Melanocyte of skin (primary cell): Measurements from ENCODE around the gene FAM153A. TPM values are rescaled to one million over a fixed set of nuclear protein-coding genes. Genes with fewer than 3 reads are reported as not detected.

Source experiments
- total RNA-seq, 2 donors: library from RNA; depleted of rRNA; stranded (reverse); fragments of >200 nt; gene quantifications; 2 replicates each; pipeline ENCODE4 v1.2.3, GENCODE V29; 2012

The FAM153A gene
- not detected for total RNA-seq

GRCh38 chr5:177782792-177783633 is at the start of gene FAM153A:
Gene FAM153A (minus strand): TSS chr5:177782899.

Other genes starting within 250 kb of the FAM153A start
- gene FAM193B, start 228.3 kb downstream of the FAM153A start, total RNA-seq: 10 to 100 TPM; 16.0 to 24.4 TPM
- 10 to 100 TPM; 58.8 to 75.6 TPM for gene TMED9, start 190.7 kb downstream of the FAM153A start, total RNA-seq
- gene B4GALT7, start 182.8 kb downstream of the FAM153A start, total RNA-seq: 10 to 100 TPM; 17.6 to 21.6 TPM
- not detected for gene PROP1, start 213.3 kb upstream of the FAM153A start, total RNA-seq